K562 (cell line): ENCODE results near the gene ALG6. TPM values are rescaled to one million over a fixed set of nuclear protein-coding genes. Genes with fewer than 3 reads are reported as not detected.

ENCODE experiments used
- ATAC-seq: fragments of 200-7000 bp; cut with Tn5 transposase; 3 replicates; pipeline ENCODE4 v1.9.1; 2020; ENCODE audit warnings: moderate library complexity
- BruUV-seq: library from RNA; stranded (reverse); fragments of 400-500 nt; replicated peaks from 2 replicates; lab custom pipeline; 2021; lab: Mats Ljungman, UMichigan
- CTCF ChIA-PET: fragments of 300-600 bp; formaldehyde crosslinking; extraction: SDS; loops from one replicate; lab custom pipeline; 2021; ENCODE audit warnings: low intra/inter-chr PET ratio; lab: Yijun Ruan, JAX
- POLR2A ChIA-PET: fragments of 300-600, 350-650 bp; sonication (Branson Sonifier 250); formaldehyde crosslinking; extraction: SDS; loops from one replicate; lab custom pipeline; 2021; ENCODE audit warnings: antibody characterized with exemption, inconsistent platforms; lab: Yijun Ruan, JAX
- DNase-seq, 4 experiments: peaks; one replicate each; pipeline versions ENCODE4 v3.0.0 to v3.0.0-alpha.2; 2011 to 2018; ENCODE audit warnings: low spot score in 3 of 4, mixed read lengths in 3 of 4; ENCODE audit errors: extremely low read depth in 1 of 4
- FAIRE-seq: peaks from 2 replicates; lab custom pipeline; 2011; peaks lifted over from hg19 to GRCh38; lab: Jason Lieb, UNC
- H2AFZ ChIP-seq: 2 replicates; pipeline ENCODE4 v1.6.0; 2011; ENCODE audit warnings: low read depth, low read length, control low read depth, inconsistent platforms
- H3K27ac ChIP-seq: fragments of 200-600 bp; 3 replicates; pipeline ENCODE4 v1.8.0; 2011; ENCODE audit warnings: low read depth, mild to moderate bottlenecking, control low read depth, inconsistent platforms, low read length, moderate library complexity, mixed read lengths; ENCODE audit errors: extremely low read depth
- H3K27me3 ChIP-seq, 2 experiments: fragments of 300-600 bp in 1 of 2; 2 replicates in 1 of 2; 3 replicates in 1 of 2; pipeline versions ENCODE4 v1.6.0 to v1.8.0; 2011; ENCODE audit warnings: inconsistent platforms in 2 of 2, low read length in 2 of 2, mild to moderate bottlenecking in 1 of 2, mixed read lengths in 1 of 2, moderate library complexity in 1 of 2; ENCODE audit not compliant: control insufficient read depth in 2 of 2, insufficient read depth in 2 of 2
- H3K36me3 ChIP-seq: fragments of 300-600 bp; 3 replicates; pipeline ENCODE4 v1.8.0; 2011; ENCODE audit warnings: mild to moderate bottlenecking, low read length, inconsistent platforms; ENCODE audit not compliant: control insufficient read depth, insufficient read depth
- H3K4me1 ChIP-seq, 2 experiments: fragments of 200-600 bp in 1 of 2; replicated peaks in 1 of 2; 2 replicates in 1 of 2; 3 replicates in 1 of 2; pipeline versions ENCODE4 v1.5.1 to v1.8.0; 2011; ENCODE audit warnings: inconsistent platforms in 2 of 2, low read length in 2 of 2, mild to moderate bottlenecking in 1 of 2, mixed read lengths in 1 of 2, moderate library complexity in 1 of 2; ENCODE audit not compliant: control insufficient read depth in 2 of 2, insufficient read depth in 2 of 2
- H3K4me2 ChIP-seq: 2 replicates; pipeline ENCODE4 v1.6.1; 2011; ENCODE audit warnings: low read length, control low read depth, inconsistent platforms, mixed read lengths; ENCODE audit not compliant: insufficient read depth
- H3K4me3 ChIP-seq: fragments of 200-600 bp; sonication (generic), shearing (Covaris generic); 2 replicates; pipeline ENCODE4 v1.5.1; 2016; ENCODE audit warnings: control low read depth, inconsistent platforms
- H3K79me2 ChIP-seq: fragments of 200-600 bp; 3 replicates; pipeline ENCODE4 v1.8.0; 2011; ENCODE audit warnings: low read length, inconsistent platforms; ENCODE audit not compliant: control insufficient read depth, insufficient read depth
- H3K9ac ChIP-seq, 2 experiments: 2 replicates each; pipeline versions ENCODE4 v1.6.0 to v1.6.1; 2011; ENCODE audit warnings: low read depth in 2 of 2, low read length in 2 of 2, control low read depth in 1 of 2, inconsistent platforms in 1 of 2, mild to moderate bottlenecking in 1 of 2, mixed read lengths in 1 of 2; ENCODE audit not compliant: insufficient read depth in 1 of 2
- H3K9me1 ChIP-seq: one replicate; pipeline ENCODE4 v1.6.0; 2011; ENCODE audit warnings: inconsistent platforms, mild to moderate bottlenecking, low read length, moderate library complexity; ENCODE audit not compliant: control insufficient read depth, insufficient read depth
- H3K9me3 ChIP-seq: replicated peaks from 2 replicates; pipeline ENCODE4 v1.5.1; 2011; ENCODE audit warnings: low read depth, low read length, inconsistent platforms; ENCODE audit not compliant: control insufficient read depth, insufficient read depth
- H4K20me1 ChIP-seq: replicated peaks from 2 replicates; pipeline ENCODE4 v1.6.1; 2011; ENCODE audit warnings: low read length, inconsistent platforms, mixed read lengths; ENCODE audit not compliant: control insufficient read depth, insufficient read depth
- CBX3 ChIP-seq, 2 experiments: IDR thresholded peaks; 1 replicate in 1 of 2; 2 replicates in 1 of 2; pipeline ENCODE4 v1.6.1; 2012; ENCODE audit warnings: inconsistent platforms in 2 of 2, low read length in 2 of 2, borderline replicate concordance in 1 of 2, control low read depth in 1 of 2
- PPARD ChIP-seq: fragments of 250-450 bp; sonication (Bioruptor Pico); IDR thresholded peaks from 2 replicates; pipeline ENCODE4 v1.8.0; 2022; ENCODE audit warnings: inconsistent platforms, mild to moderate bottlenecking, moderate library complexity
- RBM25 ChIP-seq: fragments of 200-400 bp; formaldehyde crosslinking; IDR thresholded peaks from 2 replicates; pipeline ENCODE4 v1.6.1; 2018; ENCODE audit warnings: low read length, low read depth, moderate library complexity; ENCODE audit not compliant: severe bottlenecking
- RCOR1 ChIP-seq, 2 experiments: IDR thresholded peaks; 2 replicates each; pipeline ENCODE4 v1.6.1; 2012; ENCODE audit warnings: low read depth in 2 of 2, low read length in 2 of 2, borderline replicate concordance in 1 of 2, improper control_type of control experiment in 1 of 2
- SLC30A9 ChIP-seq: fragments of 250-450 bp; sonication (Bioruptor Pico); IDR thresholded peaks from 2 replicates; pipeline ENCODE4 v1.8.0; 2022; ENCODE audit warnings: mild to moderate bottlenecking, moderate library complexity
- TRIM28 ChIP-seq: fragments of 450-650 bp; IDR thresholded peaks from 2 replicates; pipeline ENCODE4 v1.6.1; 2017
- ZC3H4 ChIP-seq: sonication (generic); formaldehyde crosslinking; IDR thresholded peaks from 2 replicates; pipeline ENCODE4 v1.9.0; 2021; ENCODE audit warnings: missing genetic modification reagents, borderline replicate concordance
- ZNF316 ChIP-seq: fragments of 450-650 bp; IDR thresholded peaks from 2 replicates; pipeline ENCODE4 v1.6.1; 2016
- ZNF589 ChIP-seq: fragments of 200-800 bp; sonication (Bioruptor generic); IDR thresholded peaks from 2 replicates; pipeline ENCODE4 v1.6.1; 2016; ENCODE audit warnings: low read depth, missing genetic modification characterization, missing compliant biosample characterization
- WGBS: fragments of 100-300 bp; shearing (Covaris generic); methylation state at CpG from one replicate; pipeline ENCODE4 v1.1.6; 2016; ENCODE audit warnings: low coverage, mixed read lengths; ENCODE audit not compliant: insufficient coverage; ENCODE audit errors: missing lambda C conversion rate; 5-methylcytosine and 5-hydroxymethylcytosine counted together
- in situ Hi-C: fragments of 300-500 bp; cut with MboI; formaldehyde crosslinking; loops from 4 replicates; pipeline ENCODE4 v1.15.0; 2018; ENCODE audit warnings: inconsistent platforms, mixed read lengths
- intact Hi-C: fragments of 100-400 bp; cut with micrococcal nuclease; formaldehyde crosslinking; loops from 2 replicates; pipeline ENCODE4 v1.14.2; 2022
- polyA plus RNA-seq, 8 experiments: library from polyadenylated mRNA; depleted of rRNA in 4 of 8; stranded (reverse) in 5 of 8; unstranded in 3 of 8; fragments of >200 nt; fragmentation: Nextera tagmentation in 2 of 8; fragmentation: Illumina TruSeq in 1 of 8; extraction: Ambion mirVana in 2 of 8; extraction: Trizol in 1 of 8; gene quantifications; 2 replicates each; pipeline versions ENCODE4 v1.2.1 to v1.2.3, GENCODE V29; 2011 to 2014; ENCODE audit warnings: inconsistent platforms in 1 of 8, missing spikeins in 1 of 8
- total RNA-seq, 7 experiments: library from RNA; depleted of rRNA in 6 of 7; stranded (reverse); fragments of >200 nt in 6 of 7; fragmentation: Illumina TruSeq in 2 of 7; extraction: Trizol in 2 of 7; gene quantifications; 2 replicates each; pipeline versions ENCODE4 v1.2.1 to v1.2.3, GENCODE V29; 2011 to 2021; ENCODE audit warnings: low replicate concordance in 1 of 7

ALG6 gene
- total and polyA plus RNA-seq, 9 of the 15 experiments (the other 6 are each of a cell fraction or from before 2014, with no cell fraction given): 14.6 to 35.7 (median 23.3) TPM

DNA sequence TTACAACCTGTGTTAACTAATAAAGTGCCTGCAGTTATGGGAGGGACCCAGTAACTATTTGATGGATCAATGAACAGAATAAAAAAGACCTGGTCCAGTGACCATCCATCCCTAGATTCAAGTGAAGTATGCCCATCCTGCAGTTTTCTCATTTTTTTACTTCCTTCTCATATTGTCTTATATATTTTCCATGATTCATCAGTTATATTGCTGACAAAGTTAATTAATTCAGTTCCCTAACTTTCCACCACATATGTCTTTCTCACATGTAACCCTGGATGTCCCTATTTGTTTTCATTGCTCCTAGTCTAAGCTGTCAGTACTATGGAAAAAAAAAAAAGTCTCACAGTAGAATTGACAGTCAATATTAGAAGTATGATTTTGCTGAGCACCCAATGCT, 91.3 kb downstream of the ALG6 start:
- no peaks in the 10 kb centered on the region; the same call in 1 of the 2 replicates for H3K9me3 ChIP-seq
- ChIA-PET CTCF (no interaction called here), POLR2A (no interaction called here)
- DNase-seq (no peak), ATAC-seq (no peak), FAIRE-seq (no peak)
- no peak overlapping the region for H3K4me2 ChIP-seq
- no peak overlapping the region for H2AFZ ChIP-seq
- H3K4me3 ChIP-seq: no peak overlapping the region
- no peaks in the 10 kb centered on the region for H3K79me2 ChIP-seq
- H3K36me3 ChIP-seq: peaks cover 21% of the 10 kb centered on the region
- H3K9me1 ChIP-seq: no peaks in the 10 kb centered on the region
- no TSS peak for BruUV-seq
- H3K9ac ChIP-seq: no peak overlapping the region
- intact Hi-C loops (no loop called here), in situ Hi-C loops (no loop called here)
- peak; percentile 73 for TF ChIP-seq ZNF316
- TF ChIP-seq PPARD (CRISPR knock-in tag): no peak
- no peaks in the 10 kb centered on the region for H3K27me3 ChIP-seq
- no peaks in the 10 kb centered on the region for H4K20me1 ChIP-seq
- no peak overlapping the region for H3K27ac ChIP-seq
- no peaks in the 10 kb centered on the region for H3K4me1 ChIP-seq

DNA sequence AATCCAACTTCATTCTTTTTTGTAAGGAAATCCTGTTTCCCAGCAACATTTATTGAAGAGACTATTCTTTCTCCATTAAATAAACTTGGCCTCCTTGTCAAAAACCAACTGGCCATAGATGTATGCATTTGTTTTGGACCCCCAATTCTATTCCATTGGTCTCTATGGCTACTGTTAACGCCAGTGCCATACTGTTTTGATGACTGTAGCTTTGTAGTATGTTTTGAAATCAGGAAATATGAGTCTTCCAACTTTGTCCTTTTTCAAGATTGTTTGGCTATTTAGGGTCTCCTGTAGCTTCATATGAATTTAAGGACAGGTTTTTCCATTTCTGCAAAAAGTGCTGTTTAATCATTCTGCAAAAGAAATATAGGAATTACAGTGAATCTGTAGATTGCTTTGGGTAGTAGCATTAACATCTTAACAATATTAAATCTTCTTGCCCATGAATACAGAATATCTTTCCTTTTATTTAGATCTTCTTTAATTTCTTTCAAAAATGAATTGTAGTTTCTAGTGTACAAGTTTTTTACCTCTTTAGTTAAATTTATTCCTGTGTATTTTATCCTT, 94.3 kb downstream of the ALG6 start:
- no peaks in the 10 kb centered on the region for H3K27me3 ChIP-seq
- TF ChIP-seq RCOR1 (IDR thresholded peaks at IDR 0.05; ENCODE audit: borderline replicate concordance in 1 of 2, low read depth in 2 of 2, low read length in 2 of 2) (peak in 1 of 2 experiments; percentile 18; a peak in 1 of 4 replicates), RBM25 (peak; percentile 75), ZNF589 (no peak), ZC3H4 (CRISPR knock-in tag) (no peak), SLC30A9 (no peak), TRIM28 (peak; percentile 39; the same call in 1 of the 2 replicates), CBX3 (IDR thresholded peaks at IDR 0.05; ENCODE audit: borderline replicate concordance in 1 of 2, low read length in 2 of 2) (peak in 1 of 2 experiments; percentile 60; a peak in 1 of 3 replicates)
- TF ChIP-seq, all 486 proteins: peak for 4
- H3K4me3 ChIP-seq: no peak overlapping the region
- no peaks in the 10 kb centered on the region for H3K79me2 ChIP-seq
- FAIRE-seq (no peak), ATAC-seq (no peak), DNase-seq (no peak)
- POLR2A ChIA-PET: no interaction called here
- intact Hi-C loops (no loop called here), in situ Hi-C loops (no loop called here)
- no peaks in the 10 kb centered on the region for H3K9me1 ChIP-seq
- CTCF ChIA-PET: no interaction called here
- H3K36me3 ChIP-seq: peaks cover 15% of the 10 kb centered on the region
- WGBS: 100% methylated on average over 1 of the region's 1 CpG
- H3K9ac ChIP-seq: no peak overlapping the region
- no peaks in the 10 kb centered on the region; the same call in 1 of the 2 replicates for H3K9me3 ChIP-seq
- no peak overlapping the region for H2AFZ ChIP-seq
- no peak overlapping the region for H3K27ac ChIP-seq
- no TSS peak for BruUV-seq
- no peak overlapping the region for H3K4me2 ChIP-seq
- H3K4me1 ChIP-seq: no peaks in the 10 kb centered on the region
- H4K20me1 ChIP-seq: no peaks in the 10 kb centered on the region
